ENCODE measurements around the gene STK39. TPM values are rescaled to one million over a fixed set of nuclear protein-coding genes. Genes with fewer than 3 reads are reported as not detected.

The STK39 gene
- total RNA-seq, 4 donors from 2014 or later = 35.3 to 58.0 (median 47.0) TPM

DNA sequence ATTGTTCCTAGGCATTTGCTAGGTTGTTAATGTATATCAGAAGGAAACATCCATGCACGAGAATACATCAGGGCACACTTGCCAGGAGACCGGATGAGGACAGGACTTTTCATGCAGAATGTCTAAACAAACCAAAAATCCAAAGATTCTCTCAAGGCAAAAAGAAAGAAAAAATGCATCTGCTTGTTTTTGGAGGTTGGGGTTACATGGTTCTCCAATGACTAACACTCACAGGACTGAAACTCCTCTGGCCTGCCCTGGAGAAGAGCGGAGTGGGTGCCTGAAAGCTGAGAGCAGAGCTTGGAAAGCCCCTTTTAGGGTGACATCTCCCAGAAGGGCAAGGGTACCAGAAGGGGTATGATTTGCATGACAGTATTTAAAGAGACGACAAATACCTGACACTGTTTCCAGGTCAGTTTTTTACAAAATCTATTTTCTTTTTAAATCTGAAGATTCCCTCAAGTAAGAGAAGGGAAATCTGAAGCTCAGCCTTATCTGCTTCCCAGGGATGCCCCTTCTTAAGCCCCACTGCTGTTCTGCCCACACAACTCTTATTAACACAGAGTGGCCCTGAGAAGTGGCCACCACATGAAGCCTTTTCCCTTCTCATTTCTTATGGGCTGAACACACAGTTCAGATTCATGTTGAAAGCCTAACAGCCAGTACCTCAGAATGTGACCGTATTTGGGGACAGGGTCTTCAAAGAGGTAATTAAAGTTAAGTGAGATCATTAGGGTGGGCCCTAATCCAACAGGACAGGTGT is 216.4 kb downstream of the STK39 start:
- H3K4me3 ChIP-seq = no peak overlapping the region
- ATAC-seq = no peak
- WGBS, 2 donors (ENCODE audit: low coverage in 1 of 2) = 78 to 82% methylated on average over 4 to 5 of the region's 5 CpGs
- H3K36me3 ChIP-seq = peaks cover 0 to 13% of the 10 kb centered on the region in 2 donors
- no peak overlapping the region for H3K27ac ChIP-seq
- TF ChIP-seq, protein P1, sequence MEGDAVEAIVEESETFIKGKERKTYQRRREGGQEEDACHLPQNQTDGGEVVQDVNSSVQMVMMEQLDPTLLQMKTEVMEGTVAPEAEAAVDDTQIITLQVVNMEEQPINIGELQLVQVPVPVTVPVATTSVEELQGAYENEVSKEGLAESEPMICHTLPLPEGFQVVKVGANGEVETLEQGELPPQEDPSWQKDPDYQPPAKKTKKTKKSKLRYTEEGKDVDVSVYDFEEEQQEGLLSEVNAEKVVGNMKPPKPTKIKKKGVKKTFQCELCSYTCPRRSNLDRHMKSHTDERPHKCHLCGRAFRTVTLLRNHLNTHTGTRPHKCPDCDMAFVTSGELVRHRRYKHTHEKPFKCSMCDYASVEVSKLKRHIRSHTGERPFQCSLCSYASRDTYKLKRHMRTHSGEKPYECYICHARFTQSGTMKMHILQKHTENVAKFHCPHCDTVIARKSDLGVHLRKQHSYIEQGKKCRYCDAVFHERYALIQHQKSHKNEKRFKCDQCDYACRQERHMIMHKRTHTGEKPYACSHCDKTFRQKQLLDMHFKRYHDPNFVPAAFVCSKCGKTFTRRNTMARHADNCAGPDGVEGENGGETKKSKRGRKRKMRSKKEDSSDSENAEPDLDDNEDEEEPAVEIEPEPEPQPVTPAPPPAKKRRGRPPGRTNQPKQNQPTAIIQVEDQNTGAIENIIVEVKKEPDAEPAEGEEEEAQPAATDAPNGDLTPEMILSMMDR (IDR thresholded peaks at IDR 0.05) = no peak
- no peak for TF ChIP-seq EP300 (IDR thresholded peaks at IDR 0.05)
- no peak for TF ChIP-seq POLR2AphosphoS5 (IDR thresholded peaks at IDR 0.05)
- H3K9me3 ChIP-seq = no peaks in the 10 kb centered on the region
- H3K27me3 ChIP-seq = no peaks in the 10 kb centered on the region
- H3K4me1 ChIP-seq = peaks cover 0 to 19% (median 0%) of the 10 kb centered on the region in 3 donors

DNA sequence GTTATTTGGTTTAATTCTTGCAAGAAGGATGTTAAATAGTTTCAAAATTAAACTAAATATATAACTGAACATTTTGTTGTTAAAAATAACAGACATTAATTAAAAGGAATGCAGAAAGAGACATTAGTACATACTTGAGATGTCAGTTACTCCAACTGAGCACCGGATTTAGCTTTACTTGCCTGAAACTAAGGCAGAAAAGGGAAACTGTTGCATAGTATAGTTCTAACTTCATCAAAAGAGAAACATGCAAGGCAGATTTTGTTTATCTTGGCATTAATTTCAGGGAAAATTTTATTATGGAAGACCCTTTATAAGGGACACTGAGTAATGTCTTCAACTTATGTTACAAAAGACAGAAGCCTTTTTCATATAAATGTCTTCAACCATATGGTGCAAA is 218.3 kb downstream of the STK39 start:
- no peaks in the 10 kb centered on the region for H3K9me3 ChIP-seq

DNA sequence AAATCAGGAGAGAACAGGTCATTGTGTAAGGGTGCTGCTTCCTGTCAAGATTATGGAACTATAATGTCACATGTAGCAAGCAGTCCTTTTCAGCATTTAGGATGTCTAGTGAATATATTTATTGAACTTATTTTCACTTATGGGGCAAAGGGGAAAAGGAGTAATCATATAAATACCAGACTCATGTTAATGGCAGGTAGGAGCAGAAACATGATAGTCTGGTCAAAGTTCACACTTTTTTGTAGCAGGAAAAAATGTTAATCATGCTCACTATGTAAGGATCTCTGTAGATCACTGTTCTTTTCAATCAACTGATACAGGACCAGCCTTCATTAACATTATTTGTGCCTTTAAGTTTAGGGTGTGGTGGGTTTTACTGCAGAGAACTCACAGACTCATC is 219.0 kb downstream of the STK39 start:
- Histone ChIP-seq H3K36me3 (peaks cover 0 to 18% of the 10 kb centered on the region in 2 donors), H3K4me1 (peaks cover 0 to 19% (median 0%) of the 10 kb centered on the region in 3 donors), H3K27me3 (no peaks in the 10 kb centered on the region), H3K9me3 (no peaks in the 10 kb centered on the region), H3K4me3 (no peak overlapping the region), H3K27ac (no peak overlapping the region)
- no peak for TF ChIP-seq POLR2A (IDR thresholded peaks at IDR 0.05)
- TF ChIP-seq, protein P1 (IDR thresholded peaks at IDR 0.05) = no peak
- TF ChIP-seq POLR2AphosphoS5 (IDR thresholded peaks at IDR 0.05) = no peak
- TF ChIP-seq EP300 (IDR thresholded peaks at IDR 0.05) = no peak
- no peak for ATAC-seq

More for the DNA sequence above, 218.3 kb downstream of the STK39 start:
- WGBS, 2 donors (ENCODE audit: low coverage in 1 of 2) = 14 to 41% methylated on average over 1 of the region's 1 CpG
- Histone ChIP-seq H3K36me3 (peaks cover 0 to 19% of the 10 kb centered on the region in 2 donors), H3K27ac (no peak overlapping the region), H3K4me1 (peaks cover 0 to 19% (median 0%) of the 10 kb centered on the region in 3 donors), H3K4me3 (no peak overlapping the region), H3K27me3 (no peaks in the 10 kb centered on the region)
- no peak for TF ChIP-seq POLR2A (IDR thresholded peaks at IDR 0.05)
- TF ChIP-seq EP300 (IDR thresholded peaks at IDR 0.05) = no peak
- no peak for TF ChIP-seq POLR2AphosphoS5 (IDR thresholded peaks at IDR 0.05)
- TF ChIP-seq, protein P1 (IDR thresholded peaks at IDR 0.05) = no peak
- no peak for ATAC-seq

GRCh38 chr2:168025487-168026202 is 221.8 kb downstream of the STK39 start:
- Histone ChIP-seq H3K9me3 (no peaks in the 10 kb centered on the region), H3K4me1 (peaks cover 0 to 19% (median 0%) of the 10 kb centered on the region in 3 donors), H3K27ac (no peak overlapping the region), H3K27me3 (no peaks in the 10 kb centered on the region), H3K36me3 (peaks cover 0 to 18% of the 10 kb centered on the region in 2 donors), H3K4me3 (no peak overlapping the region)
- no peak for TF ChIP-seq POLR2A (IDR thresholded peaks at IDR 0.05)
- TF ChIP-seq POLR2AphosphoS5 (IDR thresholded peaks at IDR 0.05) = no peak
- TF ChIP-seq, protein P1 (IDR thresholded peaks at IDR 0.05) = no peak
- no peak for TF ChIP-seq EP300 (IDR thresholded peaks at IDR 0.05)
- 65 to 85% methylated on average over 9 to 10 of the region's 11 CpGs for WGBS, 2 donors (ENCODE audit: low coverage in 1 of 2)
- ATAC-seq = no peak
